Neural progenitor cell (in vitro differentiated cells): Measurements from ENCODE around the gene TNP2.

Experiments used
- EZH2 ChIP-seq: fragments of 200-600 bp; sonication (generic); IDR thresholded peaks from 2 replicates; pipeline ENCODE4 v1.6.1; 2017; ENCODE audit warnings: antibody characterized with exemption, mild to moderate bottlenecking, moderate library complexity
- TF ChIP-seq, protein P1 (sequence below): fragments of 200-600 bp; sonication (generic); IDR thresholded peaks from 2 replicates; pipeline ENCODE4 v1.5.1; 2017; ENCODE audit warnings: antibody characterized with exemption, mild to moderate bottlenecking

- TF ChIP-seq, protein P1, sequence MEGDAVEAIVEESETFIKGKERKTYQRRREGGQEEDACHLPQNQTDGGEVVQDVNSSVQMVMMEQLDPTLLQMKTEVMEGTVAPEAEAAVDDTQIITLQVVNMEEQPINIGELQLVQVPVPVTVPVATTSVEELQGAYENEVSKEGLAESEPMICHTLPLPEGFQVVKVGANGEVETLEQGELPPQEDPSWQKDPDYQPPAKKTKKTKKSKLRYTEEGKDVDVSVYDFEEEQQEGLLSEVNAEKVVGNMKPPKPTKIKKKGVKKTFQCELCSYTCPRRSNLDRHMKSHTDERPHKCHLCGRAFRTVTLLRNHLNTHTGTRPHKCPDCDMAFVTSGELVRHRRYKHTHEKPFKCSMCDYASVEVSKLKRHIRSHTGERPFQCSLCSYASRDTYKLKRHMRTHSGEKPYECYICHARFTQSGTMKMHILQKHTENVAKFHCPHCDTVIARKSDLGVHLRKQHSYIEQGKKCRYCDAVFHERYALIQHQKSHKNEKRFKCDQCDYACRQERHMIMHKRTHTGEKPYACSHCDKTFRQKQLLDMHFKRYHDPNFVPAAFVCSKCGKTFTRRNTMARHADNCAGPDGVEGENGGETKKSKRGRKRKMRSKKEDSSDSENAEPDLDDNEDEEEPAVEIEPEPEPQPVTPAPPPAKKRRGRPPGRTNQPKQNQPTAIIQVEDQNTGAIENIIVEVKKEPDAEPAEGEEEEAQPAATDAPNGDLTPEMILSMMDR, result no peak
- no peak for TF ChIP-seq EZH2
These were observed at the start of gene TNP2 for GRCh38 chr16:11268921-11269375.
